ENCODE measurements around the gene TERB1.

Gene TERB1

GRCh38 chr16:66728804-66729203, 72.6 kb downstream of the TERB1 start:
- H3K4me3 ChIP-seq (ENCODE audit: low read depth, low read length) = no peak overlapping the region
- TF ChIP-seq CTCF (IDR thresholded peaks at IDR 0.05; ENCODE audit: control insufficient read depth, extremely low read depth, insufficient read depth) = no peak
- no peak for DNase-seq (ENCODE audit: low read depth)

- peak; percentile 71 for DNase-seq (ENCODE audit: low read depth)
- peak; percentile 55 for TF ChIP-seq CTCF (IDR thresholded peaks at IDR 0.05; ENCODE audit: control insufficient read depth, extremely low read depth, insufficient read depth)
- no peak overlapping the region for H3K4me3 ChIP-seq (ENCODE audit: low read depth, low read length)
Measured at GRCh38 chr16:66728117-66728787, 73.1 kb downstream of the TERB1 start.

DNA sequence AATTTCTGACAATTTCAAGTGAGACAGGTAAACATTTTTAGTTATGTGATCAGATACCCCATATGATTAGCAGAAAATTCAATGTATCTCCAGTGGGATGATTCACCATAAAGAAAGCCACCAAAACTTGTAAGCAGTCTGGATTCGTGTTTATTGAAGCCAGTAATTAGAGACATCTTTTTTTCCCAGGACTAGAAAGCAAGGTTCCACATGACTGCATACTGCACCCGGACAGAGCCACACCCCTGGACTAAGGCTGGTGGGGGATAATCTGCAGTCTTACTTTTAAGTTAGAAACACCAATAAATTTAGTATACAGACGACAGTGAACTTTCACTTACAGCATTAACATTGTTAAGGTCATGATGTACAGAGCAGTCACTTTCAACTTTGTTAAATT, 80.6 kb downstream of the TERB1 start:
- no peak overlapping the region for H3K4me3 ChIP-seq (ENCODE audit: low read depth, low read length)
- no peak for DNase-seq (ENCODE audit: low read depth)
- TF ChIP-seq CTCF (IDR thresholded peaks at IDR 0.05; ENCODE audit: control insufficient read depth, extremely low read depth, insufficient read depth) = no peak

DNA sequence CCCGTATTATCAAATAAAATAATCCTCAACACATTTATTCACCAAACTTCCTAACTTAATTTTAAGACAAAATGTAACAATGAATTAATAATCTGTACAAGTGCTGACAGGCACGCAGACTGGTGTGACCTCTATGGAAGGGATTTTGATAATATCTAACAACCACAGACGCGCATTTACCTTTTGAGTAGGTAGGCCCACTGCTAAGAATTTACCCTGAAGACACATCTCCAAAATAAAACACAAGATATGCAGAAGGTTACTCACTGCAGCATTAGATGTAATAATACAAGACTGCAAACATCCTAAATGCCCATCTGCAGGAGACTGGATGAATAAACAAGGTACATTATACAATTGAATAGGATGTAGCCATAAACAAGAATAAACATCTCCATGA, 82.1 kb downstream of the TERB1 start:
- no peak for TF ChIP-seq CTCF (IDR thresholded peaks at IDR 0.05; ENCODE audit: control insufficient read depth, extremely low read depth, insufficient read depth)
- DNase-seq (ENCODE audit: low read depth) = no peak
- no peak overlapping the region for H3K4me3 ChIP-seq (ENCODE audit: low read depth, low read length)

GRCh38 chr16:66717776-66718175, 83.6 kb downstream of the TERB1 start:
- H3K4me3 ChIP-seq (ENCODE audit: low read depth, low read length) = no peak overlapping the region
- no peak for TF ChIP-seq CTCF (IDR thresholded peaks at IDR 0.05; ENCODE audit: control insufficient read depth, extremely low read depth, insufficient read depth)
- DNase-seq (ENCODE audit: low read depth) = no peak

DNA sequence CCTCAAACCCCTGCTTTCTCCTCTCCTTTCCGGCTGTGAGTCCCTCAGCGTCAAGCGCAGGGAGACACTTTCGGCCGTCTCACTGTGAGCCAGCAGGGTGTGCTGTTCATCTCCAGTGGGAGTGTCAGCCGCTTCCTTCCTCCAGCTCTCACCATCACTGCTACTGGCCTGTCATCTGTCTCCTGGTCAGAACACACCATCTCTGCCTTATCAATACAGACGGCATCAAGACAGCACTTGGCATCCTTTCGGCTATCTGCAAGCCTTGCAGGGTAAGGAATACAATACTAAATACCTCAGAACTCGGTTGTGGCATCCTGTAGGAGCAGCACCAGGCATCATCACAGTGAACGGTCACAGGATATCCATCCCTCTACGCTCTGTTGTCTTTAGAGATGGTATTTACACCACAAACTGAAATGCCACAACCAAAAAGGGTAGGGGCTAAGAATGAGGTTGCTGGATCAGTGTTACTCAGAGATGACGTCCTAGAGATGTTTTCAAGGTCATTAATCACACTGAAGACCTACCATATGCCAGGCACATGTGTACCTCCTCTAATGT, 84.2 kb downstream of the TERB1 start:
- DNase-seq (ENCODE audit: low read depth) = no peak
- TF ChIP-seq CTCF (IDR thresholded peaks at IDR 0.05; ENCODE audit: control insufficient read depth, extremely low read depth, insufficient read depth) = peak; percentile 37; the same call in 1 of the 2 replicates

More for the DNA sequence above, 84.2 kb downstream of the TERB1 start:
- no peak overlapping the region for H3K4me3 ChIP-seq (ENCODE audit: low read depth, low read length)

Measured in LNCaP clone FGC (cell line).